SU-DHL-6 (cell line): ENCODE data around the gene C6orf15.

Experiments used
- CTCF ChIP-seq: fragments of 200-600 bp; sonication (generic); IDR thresholded peaks from one replicate; pipeline ENCODE4 v1.5.1; 2017; ENCODE audit warnings: antibody characterized with exemption, mild to moderate bottlenecking, low read length, moderate library complexity; ENCODE audit not compliant: insufficient read depth, poor library complexity, severe bottlenecking
- EZH2phosphoT487 ChIP-seq: fragments of 200-600 bp; sonication (generic), shearing (Covaris generic); conservative IDR thresholded peaks from 2 replicates; pipeline ENCODE4 v1.6.1; 2018; ENCODE audit warnings: mild to moderate bottlenecking, antibody characterized with exemption, low read length, moderate library complexity, mixed read lengths

DNA sequence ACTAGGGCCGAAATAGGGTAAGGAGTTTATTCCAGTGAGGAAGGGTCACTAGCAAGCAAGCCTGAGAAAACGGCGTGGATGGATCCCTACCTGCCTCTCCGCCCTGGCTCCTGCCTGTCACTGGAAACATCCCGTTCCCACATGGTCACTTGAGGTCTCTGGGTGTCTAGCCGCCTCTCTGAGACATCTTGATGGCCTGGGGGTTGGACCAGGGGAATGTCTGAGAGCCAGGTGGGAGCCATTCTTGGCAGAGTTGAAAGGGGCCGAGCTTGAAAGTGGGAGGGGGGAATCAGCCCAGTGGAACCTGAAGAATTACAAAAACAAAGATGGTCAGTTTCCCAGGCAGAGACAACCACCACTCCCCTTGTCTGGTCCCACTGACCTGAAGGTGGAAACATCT lies 44.3 kb upstream of the C6orf15 start:
- TF ChIP-seq CTCF (no peak), EZH2phosphoT487 (no peak)
